Endodermal cell (in vitro differentiated cells): Measurements from ENCODE around the gene RLN3. TPM values are rescaled to one million over a fixed set of nuclear protein-coding genes. Genes with fewer than 3 reads are reported as not detected.

Experiments
- DNase-seq: peaks from one replicate; pipeline ENCODE4 v3.0.0-alpha.2; 2017
- H3K27ac ChIP-seq: 2 replicates; pipeline ENCODE4 v1.5.1; 2013; ENCODE audit warnings: mild to moderate bottlenecking, low read depth, low read length, moderate library complexity
- H3K27me3 ChIP-seq: 2 replicates; pipeline ENCODE4 v1.6.1; 2013; ENCODE audit warnings: mild to moderate bottlenecking, low read length, moderate library complexity; ENCODE audit not compliant: insufficient read depth, control insufficient read depth, poor library complexity, severe bottlenecking
- H3K36me3 ChIP-seq: 2 replicates; pipeline ENCODE4 v1.7.0; 2013; ENCODE audit warnings: mild to moderate bottlenecking, low read length, moderate library complexity; ENCODE audit not compliant: control insufficient read depth, insufficient read depth
- H3K4me1 ChIP-seq: one replicate; pipeline ENCODE4 v1.7.0; 2013; ENCODE audit warnings: low read length; ENCODE audit not compliant: control insufficient read depth, insufficient read depth
- H3K4me3 ChIP-seq: 2 replicates; pipeline ENCODE4 v1.5.1; 2013; ENCODE audit warnings: mild to moderate bottlenecking, low read length, moderate library complexity
- H3K9ac ChIP-seq: 2 replicates; pipeline ENCODE4 v1.6.1; 2013; ENCODE audit warnings: mild to moderate bottlenecking, low read length, moderate library complexity; ENCODE audit not compliant: poor library complexity, severe bottlenecking; ENCODE audit errors: extremely low read depth
- H3K9me3 ChIP-seq: 2 replicates; pipeline ENCODE4 v1.6.1; 2013; ENCODE audit warnings: mild to moderate bottlenecking, low read length, moderate library complexity; ENCODE audit not compliant: control insufficient read depth
- H3K27ac Mint-ChIP-seq: 2 replicates; pipeline ENCODE4 v1.8.0; 2020; ENCODE audit warnings: mixed read lengths
- H3K27me3 Mint-ChIP-seq: 2 replicates; pipeline ENCODE4 v1.8.0; 2021; ENCODE audit warnings: mild to moderate bottlenecking, mixed read lengths; ENCODE audit not compliant: insufficient read depth
- H3K36me3 Mint-ChIP-seq: 2 replicates; pipeline ENCODE4 v1.8.0; 2020; ENCODE audit warnings: low read depth, mixed read lengths
- H3K4me1 Mint-ChIP-seq: 2 replicates; pipeline ENCODE4 v1.8.0; 2020; ENCODE audit warnings: mixed read lengths
- H3K4me3 Mint-ChIP-seq: 2 replicates; pipeline ENCODE4 v1.8.0; 2020; ENCODE audit warnings: mild to moderate bottlenecking, moderate library complexity, mixed read lengths
- H3K9me3 Mint-ChIP-seq: 2 replicates; pipeline ENCODE4 v1.8.0; 2020; ENCODE audit warnings: mild to moderate bottlenecking, mixed read lengths
- whole genome bisulfite sequencing, 2 experiments: methylation state at CpG; one replicate each; pipeline versions ENCODE4 v1.1.5 to v1.1.7; 2013; ENCODE audit warnings: missing lambda C conversion rate in 2 of 2, mixed read lengths in 1 of 2; ENCODE audit not compliant: insufficient coverage in 1 of 2, insufficient read length in 1 of 2; 5-methylcytosine and 5-hydroxymethylcytosine counted together
- total RNA-seq, 2 donors: library from RNA; stranded (reverse); fragmentation: NEBNext Ultra II Directional in 1 of 2; extraction: Animal tissue kit (Norgen Biotek cat#: 25700) in 1 of 2; gene quantifications; 2 replicates in 1 of 2; 3 replicates in 1 of 2; pipeline ENCODE4 v1.2.1, GENCODE V29; 2021
- TF ChIP-seq, protein P1 (sequence below): fragments of 200-600 bp; sonication (generic); conservative IDR thresholded peaks from 2 replicates; pipeline ENCODE4 v1.5.0; 2021; ENCODE audit warnings: antibody characterized with exemption, mild to moderate bottlenecking

Gene RLN3
- total RNA-seq, 2 donors from 2014 or later, result not detected

DNA sequence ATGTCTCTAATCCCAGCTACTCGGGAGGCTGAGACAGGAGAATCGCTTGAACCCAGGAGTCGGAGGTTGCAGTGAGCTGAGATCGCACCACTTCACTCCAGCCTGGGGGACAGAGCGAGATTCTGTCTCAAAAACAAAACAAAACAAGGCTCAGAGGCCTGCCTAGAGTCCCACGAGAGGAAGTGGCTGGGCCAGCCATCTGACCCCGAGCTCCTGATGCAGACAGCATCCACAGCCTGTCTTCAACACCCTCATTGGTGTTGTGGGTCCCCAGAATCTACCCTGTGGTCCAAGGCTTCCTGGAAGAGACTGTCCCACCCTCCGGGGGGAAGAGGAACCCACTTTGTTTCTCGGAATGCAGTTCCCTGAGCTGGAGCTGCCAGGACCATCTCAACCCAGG is 46.5 kb upstream of the RLN3 start:
- H3K4me3 ChIP-seq, result no peak overlapping the region
- TF ChIP-seq, protein P1, sequence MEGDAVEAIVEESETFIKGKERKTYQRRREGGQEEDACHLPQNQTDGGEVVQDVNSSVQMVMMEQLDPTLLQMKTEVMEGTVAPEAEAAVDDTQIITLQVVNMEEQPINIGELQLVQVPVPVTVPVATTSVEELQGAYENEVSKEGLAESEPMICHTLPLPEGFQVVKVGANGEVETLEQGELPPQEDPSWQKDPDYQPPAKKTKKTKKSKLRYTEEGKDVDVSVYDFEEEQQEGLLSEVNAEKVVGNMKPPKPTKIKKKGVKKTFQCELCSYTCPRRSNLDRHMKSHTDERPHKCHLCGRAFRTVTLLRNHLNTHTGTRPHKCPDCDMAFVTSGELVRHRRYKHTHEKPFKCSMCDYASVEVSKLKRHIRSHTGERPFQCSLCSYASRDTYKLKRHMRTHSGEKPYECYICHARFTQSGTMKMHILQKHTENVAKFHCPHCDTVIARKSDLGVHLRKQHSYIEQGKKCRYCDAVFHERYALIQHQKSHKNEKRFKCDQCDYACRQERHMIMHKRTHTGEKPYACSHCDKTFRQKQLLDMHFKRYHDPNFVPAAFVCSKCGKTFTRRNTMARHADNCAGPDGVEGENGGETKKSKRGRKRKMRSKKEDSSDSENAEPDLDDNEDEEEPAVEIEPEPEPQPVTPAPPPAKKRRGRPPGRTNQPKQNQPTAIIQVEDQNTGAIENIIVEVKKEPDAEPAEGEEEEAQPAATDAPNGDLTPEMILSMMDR, result no peak
- peaks cover 5% of the 10 kb centered on the region for H3K36me3 ChIP-seq
- H3K27me3 ChIP-seq, result no peaks in the 10 kb centered on the region
- Mint-ChIP-seq H3K27me3 (no peaks in the 10 kb centered on the region), H3K36me3 (peaks cover 14% of the 10 kb centered on the region), H3K27ac (no peak overlapping the region), H3K4me1 (peaks cover 5% of the 10 kb centered on the region), H3K4me3 (no peak overlapping the region), H3K9me3 (no peaks in the 10 kb centered on the region)
- no peaks in the 10 kb centered on the region for H3K9me3 ChIP-seq
- WGBS, 2 experiments, result 96% methylated on average over 7 to 9 of the region's 9 CpGs
- no peak overlapping the region for H3K9ac ChIP-seq
- no peak overlapping the region for H3K27ac ChIP-seq
- H3K4me1 ChIP-seq, result no peaks in the 10 kb centered on the region
- no peak for DNase-seq

DNA sequence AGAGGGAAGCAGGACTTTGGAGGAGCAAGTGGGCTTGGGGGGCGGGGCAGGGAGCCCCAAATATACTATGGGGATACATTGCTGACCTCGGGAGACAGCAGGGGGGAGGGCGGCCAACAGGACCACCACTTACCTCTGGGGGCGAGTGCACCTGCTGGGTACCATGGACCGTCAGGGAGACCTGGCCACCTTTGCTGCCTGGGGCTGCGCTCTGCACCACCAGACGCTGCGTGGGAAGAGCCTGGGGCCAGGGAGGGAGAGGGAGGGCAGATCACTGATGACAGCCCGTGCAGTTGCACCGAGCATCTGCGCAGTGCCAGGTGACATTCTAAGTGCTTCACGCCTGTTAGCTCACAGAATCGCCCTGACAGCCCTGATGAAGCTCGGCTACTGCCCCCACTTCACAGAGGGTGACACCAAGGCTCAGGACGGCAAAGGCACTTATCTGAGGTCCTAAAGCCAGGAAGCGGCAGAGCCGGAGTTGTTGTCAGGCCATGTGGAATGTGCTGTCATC is 45.9 kb upstream of the RLN3 start:
- Mint-ChIP-seq H3K4me3 (no peak overlapping the region), H3K27ac (no peak overlapping the region), H3K9me3 (no peaks in the 10 kb centered on the region), H3K27me3 (no peaks in the 10 kb centered on the region), H3K4me1 (peaks cover 7% of the 10 kb centered on the region), H3K36me3 (peaks cover 10% of the 10 kb centered on the region)
- DNase-seq, result no peak
- Histone ChIP-seq H3K9me3 (no peaks in the 10 kb centered on the region), H3K36me3 (peaks cover 3% of the 10 kb centered on the region), H3K9ac (no peak overlapping the region), H3K4me3 (no peak overlapping the region), H3K27me3 (no peaks in the 10 kb centered on the region), H3K4me1 (no peaks in the 10 kb centered on the region), H3K27ac (no peak overlapping the region)
- 93 to 94% methylated on average over 11 to 17 of the region's 17 CpGs for WGBS, 2 experiments
- TF ChIP-seq, protein P1, result no peak

DNA sequence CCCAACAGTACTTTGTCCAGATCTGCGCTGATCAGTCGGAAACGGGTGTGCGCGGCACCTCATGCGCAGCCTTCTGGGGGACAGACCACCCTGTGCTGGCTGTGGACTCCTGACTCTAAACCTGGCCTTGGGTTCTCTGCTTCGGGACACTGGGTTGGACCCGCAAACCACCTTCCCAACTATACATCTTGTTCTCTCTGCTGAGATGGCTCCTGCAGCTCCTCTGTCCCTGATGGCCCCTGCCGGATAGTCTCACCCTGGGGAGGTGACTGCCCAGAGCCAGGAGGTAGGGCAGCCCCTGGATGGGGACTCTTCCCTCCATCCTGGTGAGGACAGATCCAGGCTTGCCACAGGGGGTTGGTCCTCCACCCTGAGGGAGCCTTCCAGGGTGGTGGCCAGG is 45.2 kb upstream of the RLN3 start:
- Histone ChIP-seq H3K4me3 (no peak overlapping the region), H3K9me3 (no peaks in the 10 kb centered on the region), H3K27me3 (no peaks in the 10 kb centered on the region), H3K9ac (no peak overlapping the region), H3K27ac (no peak overlapping the region), H3K36me3 (peaks cover 3% of the 10 kb centered on the region), H3K4me1 (no peaks in the 10 kb centered on the region)
- Mint-ChIP-seq H3K9me3 (no peaks in the 10 kb centered on the region), H3K4me3 (no peak overlapping the region), H3K36me3 (peaks cover 10% of the 10 kb centered on the region), H3K4me1 (peaks cover 11% of the 10 kb centered on the region), H3K27me3 (no peaks in the 10 kb centered on the region), H3K27ac (no peak overlapping the region)
- DNase-seq, result no peak
- WGBS, 2 experiments, result 95 to 98% methylated on average over 7 to 9 of the region's 9 CpGs
- TF ChIP-seq, protein P1, result no peak
